Measurements from ENCODE around the gene COL25A1.

COL25A1 gene

DNA sequence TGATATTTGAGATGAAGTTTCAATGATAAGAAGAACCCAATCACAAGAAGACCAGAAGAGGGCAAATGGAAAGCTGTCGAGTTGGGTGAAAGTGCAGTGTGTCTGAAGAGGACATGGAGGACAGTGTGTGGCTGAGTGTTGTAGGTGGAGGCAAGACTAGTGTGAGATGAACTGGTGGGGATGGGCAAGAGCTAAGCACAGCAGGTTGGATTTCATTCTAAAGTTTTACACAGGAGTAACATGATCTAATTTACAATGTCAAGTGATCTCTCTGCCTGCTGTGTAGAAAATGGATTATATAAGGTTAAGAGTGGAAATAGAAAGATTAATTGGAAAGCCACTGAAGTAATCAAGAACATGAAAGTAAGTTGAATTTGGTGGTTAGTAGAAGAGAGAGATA is 331.0 kb downstream of the COL25A1 start:
- no peak overlapping the region for H3K4me3 ChIP-seq (ENCODE audit: low read length)
- H3K27ac ChIP-seq (ENCODE audit: low read length): no peak overlapping the region
- H3K36me3 ChIP-seq (replicated peaks; ENCODE audit: low read depth, low read length): no peaks in the 10 kb centered on the region
- TF ChIP-seq, protein P1, sequence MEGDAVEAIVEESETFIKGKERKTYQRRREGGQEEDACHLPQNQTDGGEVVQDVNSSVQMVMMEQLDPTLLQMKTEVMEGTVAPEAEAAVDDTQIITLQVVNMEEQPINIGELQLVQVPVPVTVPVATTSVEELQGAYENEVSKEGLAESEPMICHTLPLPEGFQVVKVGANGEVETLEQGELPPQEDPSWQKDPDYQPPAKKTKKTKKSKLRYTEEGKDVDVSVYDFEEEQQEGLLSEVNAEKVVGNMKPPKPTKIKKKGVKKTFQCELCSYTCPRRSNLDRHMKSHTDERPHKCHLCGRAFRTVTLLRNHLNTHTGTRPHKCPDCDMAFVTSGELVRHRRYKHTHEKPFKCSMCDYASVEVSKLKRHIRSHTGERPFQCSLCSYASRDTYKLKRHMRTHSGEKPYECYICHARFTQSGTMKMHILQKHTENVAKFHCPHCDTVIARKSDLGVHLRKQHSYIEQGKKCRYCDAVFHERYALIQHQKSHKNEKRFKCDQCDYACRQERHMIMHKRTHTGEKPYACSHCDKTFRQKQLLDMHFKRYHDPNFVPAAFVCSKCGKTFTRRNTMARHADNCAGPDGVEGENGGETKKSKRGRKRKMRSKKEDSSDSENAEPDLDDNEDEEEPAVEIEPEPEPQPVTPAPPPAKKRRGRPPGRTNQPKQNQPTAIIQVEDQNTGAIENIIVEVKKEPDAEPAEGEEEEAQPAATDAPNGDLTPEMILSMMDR (IDR thresholded peaks at IDR 0.05; ENCODE audit: low read depth, low read length): no peak
- TF ChIP-seq EZH2phosphoT487 (IDR thresholded peaks at IDR 0.05; ENCODE audit: low read depth): no peak
- no peaks in the 10 kb centered on the region for H3K79me2 ChIP-seq (ENCODE audit: low read length)
- H3K4me2 ChIP-seq (ENCODE audit: low read length): no peak overlapping the region
- H4K20me1 ChIP-seq (ENCODE audit: insufficient read depth, low read length): no peaks in the 10 kb centered on the region
- H3K9ac ChIP-seq (ENCODE audit: low read length): no peak overlapping the region
- no peak overlapping the region for H2AFZ ChIP-seq (ENCODE audit: low read depth, low read length)
- H3K4me1 ChIP-seq (ENCODE audit: low read length): peaks cover 26% of the 10 kb centered on the region
- no peaks in the 10 kb centered on the region for H3K27me3 ChIP-seq (ENCODE audit: low read depth, low read length)
- 0 out of 2 replicates have a peak, but pooled peaks cover 3% of the 10 kb centered on the region for H3K9me3 ChIP-seq (ENCODE audit: insufficient read depth, low read length)

DNA sequence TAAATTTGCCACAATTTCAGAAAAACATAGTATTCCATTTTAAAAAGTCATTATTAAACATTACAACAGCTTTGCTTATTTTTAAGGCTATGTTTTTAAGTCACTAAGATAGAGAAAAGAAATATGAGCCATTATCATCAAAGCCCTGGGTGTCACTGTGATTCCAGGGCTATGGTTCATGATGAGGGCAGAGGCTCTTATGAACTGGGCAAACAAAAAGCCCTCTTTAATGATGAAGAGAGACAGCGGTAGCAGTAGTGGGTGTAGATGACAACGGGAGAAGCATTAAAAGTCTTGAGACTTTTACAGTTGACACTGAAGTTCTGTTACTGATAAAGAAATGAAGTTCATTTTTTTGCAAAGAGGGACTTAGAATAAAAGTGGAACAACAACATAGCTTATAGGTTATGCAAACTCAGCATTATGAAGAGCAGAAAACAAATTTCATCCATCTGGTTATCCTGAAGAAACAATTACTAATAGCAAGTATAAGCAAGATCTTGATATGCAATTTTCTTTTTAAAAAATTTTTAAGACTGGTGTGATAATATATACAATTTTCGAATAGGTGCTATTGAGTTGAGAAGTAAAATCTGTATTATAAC is 336.9 kb downstream of the COL25A1 start:
- H3K4me2 ChIP-seq (ENCODE audit: low read length): no peak overlapping the region
- no peak overlapping the region for H3K4me3 ChIP-seq (ENCODE audit: low read length)
- H2AFZ ChIP-seq (ENCODE audit: low read depth, low read length): no peak overlapping the region
- no peak for TF ChIP-seq EZH2phosphoT487 (IDR thresholded peaks at IDR 0.05; ENCODE audit: low read depth)
- TF ChIP-seq, protein P1 (IDR thresholded peaks at IDR 0.05; ENCODE audit: low read depth, low read length): no peak
- no peaks in the 10 kb centered on the region for H4K20me1 ChIP-seq (ENCODE audit: insufficient read depth, low read length)
- no peak overlapping the region for H3K9ac ChIP-seq (ENCODE audit: low read length)
- H3K79me2 ChIP-seq (ENCODE audit: low read length): no peaks in the 10 kb centered on the region
- 0 out of 2 replicates have a peak, but pooled peaks cover under 1% of the 10 kb centered on the region for H3K9me3 ChIP-seq (ENCODE audit: insufficient read depth, low read length)
- H3K27me3 ChIP-seq (ENCODE audit: low read depth, low read length): no peaks in the 10 kb centered on the region
- no peak overlapping the region for H3K27ac ChIP-seq (ENCODE audit: low read length)
- no peaks in the 10 kb centered on the region for H3K36me3 ChIP-seq (replicated peaks; ENCODE audit: low read depth, low read length)
- no peaks in the 10 kb centered on the region for H3K4me1 ChIP-seq (ENCODE audit: low read length)

DNA sequence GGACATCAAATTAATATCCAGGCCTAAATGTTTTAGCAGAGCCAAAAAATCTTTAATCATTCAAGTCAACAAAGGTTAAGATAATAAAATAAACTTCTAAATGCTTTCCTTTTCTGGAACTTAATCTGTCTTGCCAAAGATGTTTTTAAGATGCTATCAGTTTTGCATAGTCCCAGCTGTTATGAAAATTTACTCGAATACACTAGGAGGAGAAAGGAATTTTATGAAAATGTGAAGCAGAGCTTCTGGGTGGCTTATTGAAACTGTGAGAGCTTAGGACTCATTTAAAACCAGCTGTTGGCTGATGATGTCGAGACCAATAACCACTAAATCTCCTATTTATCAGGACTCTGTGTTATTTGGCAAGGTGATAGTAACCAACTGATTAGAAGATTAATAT is 337.4 kb downstream of the COL25A1 start:
- Histone ChIP-seq H3K9ac (ENCODE audit: low read length) (no peak overlapping the region), H2AFZ (ENCODE audit: low read depth, low read length) (no peak overlapping the region)
- no peak for TF ChIP-seq EZH2phosphoT487 (IDR thresholded peaks at IDR 0.05; ENCODE audit: low read depth)
- TF ChIP-seq, protein P1 (IDR thresholded peaks at IDR 0.05; ENCODE audit: low read depth, low read length): no peak

DNA sequence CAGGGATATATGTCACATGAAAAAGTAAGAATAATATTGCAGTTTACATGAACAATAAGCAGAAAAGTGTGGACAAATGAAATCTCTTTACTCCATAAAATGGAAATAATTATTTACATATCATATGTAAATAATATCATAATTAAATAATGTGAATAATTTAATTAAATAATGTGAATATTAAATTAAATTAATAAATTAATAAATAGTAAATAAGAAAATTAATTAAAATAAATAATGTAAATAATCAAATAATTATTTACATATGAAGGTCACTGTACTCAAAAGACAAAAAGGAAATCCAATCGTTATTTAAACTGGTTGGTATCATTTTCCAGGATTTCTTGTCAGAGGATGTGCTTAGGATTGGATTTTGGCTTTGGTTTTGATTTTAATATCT is 338.5 kb downstream of the COL25A1 start:
- no peak overlapping the region for H2AFZ ChIP-seq (ENCODE audit: low read depth, low read length)
- no peak overlapping the region for H3K4me3 ChIP-seq (ENCODE audit: low read length)
- H3K36me3 ChIP-seq (replicated peaks; ENCODE audit: low read depth, low read length): no peaks in the 10 kb centered on the region
- H3K9ac ChIP-seq (ENCODE audit: low read length): no peak overlapping the region
- H3K27me3 ChIP-seq (ENCODE audit: low read depth, low read length): no peaks in the 10 kb centered on the region
- no peak overlapping the region for H3K27ac ChIP-seq (ENCODE audit: low read length)
- H3K4me1 ChIP-seq (ENCODE audit: low read length): no peaks in the 10 kb centered on the region
- H3K4me2 ChIP-seq (ENCODE audit: low read length): no peak overlapping the region
- H3K9me3 ChIP-seq (ENCODE audit: insufficient read depth, low read length): no peaks in the 10 kb centered on the region
- no peaks in the 10 kb centered on the region for H4K20me1 ChIP-seq (ENCODE audit: insufficient read depth, low read length)
- no peak for TF ChIP-seq EZH2phosphoT487 (IDR thresholded peaks at IDR 0.05; ENCODE audit: low read depth)
- TF ChIP-seq, protein P1 (IDR thresholded peaks at IDR 0.05; ENCODE audit: low read depth, low read length): no peak
- H3K79me2 ChIP-seq (ENCODE audit: low read length): no peaks in the 10 kb centered on the region

More for the DNA sequence above, 337.4 kb downstream of the COL25A1 start:
- Histone ChIP-seq H4K20me1 (ENCODE audit: insufficient read depth, low read length) (no peaks in the 10 kb centered on the region), H3K79me2 (ENCODE audit: low read length) (no peaks in the 10 kb centered on the region), H3K4me2 (ENCODE audit: low read length) (no peak overlapping the region), H3K9me3 (ENCODE audit: insufficient read depth, low read length) (no peaks in the 10 kb centered on the region), H3K4me3 (ENCODE audit: low read length) (no peak overlapping the region), H3K27ac (ENCODE audit: low read length) (no peak overlapping the region), H3K36me3 (replicated peaks; ENCODE audit: low read depth, low read length) (no peaks in the 10 kb centered on the region), H3K27me3 (ENCODE audit: low read depth, low read length) (no peaks in the 10 kb centered on the region), H3K4me1 (ENCODE audit: low read length) (no peaks in the 10 kb centered on the region)
